SH-SY5Y (cell line): ENCODE results near the gene DBH.

Source experiments
- GATA2 ChIP-seq: IDR thresholded peaks from 2 replicates; pipeline ENCODE4 v1.6.1; 2011; ENCODE audit warnings: mild to moderate bottlenecking, low read depth, low read length
- GATA3 ChIP-seq: IDR thresholded peaks from 2 replicates; pipeline ENCODE4 v1.6.1; 2011; ENCODE audit warnings: low read depth, mild to moderate bottlenecking, low read length, moderate library complexity

- no peak for TF ChIP-seq GATA2
- no peak for TF ChIP-seq GATA3
Observed at GRCh38 chr9:133634081-133634691, 2.0 kb upstream of the DBH start.
